ENCODE measurements around the gene GAA. TPM values are rescaled to one million over a fixed set of nuclear protein-coding genes. Genes with fewer than 3 reads are reported as not detected.

GAA gene
- total and polyA plus RNA-seq, 2 of the 13 experiments (the other 11 are each of a cell fraction or from before 2014, with no cell fraction given) = 21.6 to 36.4 TPM

DNA sequence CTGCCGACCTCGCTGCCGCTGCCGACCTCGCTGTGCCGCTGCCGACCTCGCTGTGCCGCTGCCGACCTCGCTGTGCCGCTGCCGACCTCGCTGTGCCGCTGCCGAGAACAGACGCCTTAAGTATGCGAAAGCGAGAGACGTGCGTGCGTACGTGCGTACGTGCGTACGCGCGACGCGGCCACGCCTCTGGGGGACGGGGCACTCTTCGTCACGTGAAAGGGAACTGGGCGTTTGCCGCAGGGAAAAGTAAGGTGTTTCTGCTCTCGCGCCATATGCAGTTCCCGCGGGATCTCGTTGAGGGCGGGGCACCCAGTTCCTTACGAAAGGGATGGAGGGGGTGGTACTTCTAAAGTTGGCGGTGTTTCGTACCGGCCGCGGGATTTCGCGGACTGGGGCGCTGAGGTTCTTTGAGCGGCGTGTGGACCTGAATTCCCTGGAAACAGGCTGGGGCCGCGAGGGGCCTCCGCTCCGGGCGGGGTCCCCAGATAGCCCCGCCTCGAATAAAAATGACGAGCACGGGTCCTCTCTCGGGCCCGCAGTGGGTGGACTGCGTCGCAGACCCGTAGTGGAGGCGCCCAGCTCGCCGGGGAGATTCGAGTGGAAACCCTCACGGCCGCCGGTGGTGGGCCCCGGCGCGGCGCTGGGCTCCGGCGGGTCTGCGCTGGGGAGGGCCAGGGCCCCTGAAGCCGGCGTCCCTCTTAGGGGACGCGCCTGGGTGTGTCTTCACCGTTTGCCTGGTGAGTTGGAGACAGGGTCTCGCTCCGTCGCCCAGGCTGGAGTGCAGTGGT, 45.8 kb downstream of the GAA start, which contains the start of gene EIF4A3 (continued):
- TF ChIP-seq HMGXB3 (CRISPR knock-in tag; IDR thresholded peaks at IDR 0.05; ENCODE audit: borderline replicate concordance) = peak; percentile 73; the same call in 1 of the 2 replicates
- no peak for TF ChIP-seq SOX6 (IDR thresholded peaks at IDR 0.05)
- peak; percentile 71 for TF ChIP-seq SOX6 (CRISPR knock-in tag; IDR thresholded peaks at IDR 0.05)
- TF ChIP-seq SKIL (CRISPR knock-in tag; IDR thresholded peaks at IDR 0.05; ENCODE audit: borderline replicate concordance) = no peak
- TF ChIP-seq, protein P1, sequence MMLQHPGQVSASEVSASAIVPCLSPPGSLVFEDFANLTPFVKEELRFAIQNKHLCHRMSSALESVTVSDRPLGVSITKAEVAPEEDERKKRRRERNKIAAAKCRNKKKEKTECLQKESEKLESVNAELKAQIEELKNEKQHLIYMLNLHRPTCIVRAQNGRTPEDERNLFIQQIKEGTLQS (CRISPR knock-in tag; IDR thresholded peaks at IDR 0.05) = peak; percentile 17; the same call in 1 of the 2 replicates
- TF ChIP-seq, protein P2, sequence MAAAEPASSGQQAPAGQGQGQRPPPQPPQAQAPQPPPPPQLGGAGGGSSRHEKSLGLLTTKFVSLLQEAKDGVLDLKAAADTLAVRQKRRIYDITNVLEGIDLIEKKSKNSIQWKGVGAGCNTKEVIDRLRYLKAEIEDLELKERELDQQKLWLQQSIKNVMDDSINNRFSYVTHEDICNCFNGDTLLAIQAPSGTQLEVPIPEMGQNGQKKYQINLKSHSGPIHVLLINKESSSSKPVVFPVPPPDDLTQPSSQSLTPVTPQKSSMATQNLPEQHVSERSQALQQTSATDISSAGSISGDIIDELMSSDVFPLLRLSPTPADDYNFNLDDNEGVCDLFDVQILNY (CRISPR knock-in tag; conservative IDR thresholded peaks at IDR 0.05) = no peak; the same call in 1 of the 2 replicates
- no peak for TF ChIP-seq NFIB (CRISPR knock-in tag; IDR thresholded peaks at IDR 0.05; ENCODE audit: borderline replicate concordance)
- TF ChIP-seq RELA (CRISPR knock-in tag; IDR thresholded peaks at IDR 0.05) = peak; percentile 64; the same call in 1 of the 2 replicates
- no peak for TF ChIP-seq ZNF513 (CRISPR knock-in tag; conservative IDR thresholded peaks at IDR 0.05)
- TF ChIP-seq TARDBP (CRISPR knock-in tag; IDR thresholded peaks at IDR 0.05) = peak; percentile 97
- no peak for TF ChIP-seq ZNF841 (CRISPR knock-in tag; IDR thresholded peaks at IDR 0.05; ENCODE audit: borderline replicate concordance)
- no peak for TF ChIP-seq ZNF260 (CRISPR knock-in tag; IDR thresholded peaks at IDR 0.05; ENCODE audit: borderline replicate concordance, low read depth)
- peak; percentile 84 for TF ChIP-seq ZNF781 (CRISPR knock-in tag; IDR thresholded peaks at IDR 0.05; ENCODE audit: borderline replicate concordance, not compliant biosample characterization)
- 0 out of 2 replicates have a peak, but pooled peaks have one; percentile 40 for TF ChIP-seq TBP (CRISPR knock-in tag; IDR thresholded peaks at IDR 0.05)
- TF ChIP-seq MXD4 (CRISPR knock-in tag; IDR thresholded peaks at IDR 0.05) = peak; percentile 87; the same call in 1 of the 2 replicates

Data from HepG2 (cell line).